HS-5 (cell line): ENCODE measurements around the gene SHANK1.
A peak's percentile ranks its signal among the peaks of the same experiment; 100 is the strongest.

Experiments
- DNase-seq: peaks from one replicate; pipeline ENCODE4 v3.0.0-alpha.2; 2012; ENCODE audit warnings: low read depth

Gene SHANK1

DNA sequence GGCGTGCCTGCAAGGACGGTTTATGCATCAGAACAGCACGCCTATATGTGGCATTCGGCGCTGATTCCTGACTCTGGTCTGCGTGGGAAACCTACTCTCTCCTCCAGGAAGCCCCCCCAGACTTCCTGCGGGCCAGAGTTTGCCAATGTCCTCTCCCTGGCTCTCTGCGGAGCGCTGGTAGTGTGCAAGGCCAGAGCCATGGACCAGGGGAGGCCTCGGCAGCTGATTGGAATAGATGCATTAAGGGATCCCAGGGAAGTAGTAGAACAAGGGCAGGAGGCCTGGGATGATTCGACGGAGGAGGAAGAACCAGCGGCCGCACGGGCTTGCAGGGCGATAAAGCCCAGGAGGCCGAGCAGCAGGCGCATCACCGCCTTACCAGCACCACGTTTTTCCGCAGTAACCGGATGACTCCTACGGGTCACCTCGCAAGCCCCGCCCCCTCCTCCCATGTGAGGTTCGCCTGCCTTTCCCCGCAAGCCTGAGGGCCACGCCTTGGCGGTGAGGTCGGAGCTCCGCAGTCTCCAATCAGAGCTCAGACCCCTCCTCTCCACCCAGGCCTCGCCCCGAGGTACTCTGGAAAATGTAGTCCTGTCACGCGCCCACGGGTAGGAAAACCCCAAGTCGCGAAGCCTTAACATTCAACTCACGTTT, 8.6 kb upstream of the SHANK1 start:
- no peak for DNase-seq

DNA sequence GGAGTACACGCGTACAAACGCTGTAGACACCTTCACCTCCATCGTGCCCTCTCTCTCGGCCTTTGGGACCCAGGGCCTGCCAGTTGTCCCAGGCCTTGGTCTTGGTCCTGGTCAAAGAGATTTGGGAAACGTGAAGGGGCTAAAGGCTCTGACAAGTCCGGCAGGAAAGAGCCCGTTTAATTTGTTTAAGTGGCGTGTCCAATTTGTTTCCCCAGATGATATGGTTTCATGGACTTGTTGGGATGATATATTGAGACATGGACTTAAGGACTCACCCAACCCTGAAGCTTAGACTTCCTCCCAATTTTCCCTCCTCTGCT, 6.3 kb upstream of the SHANK1 start:
- no peak for DNase-seq

DNA sequence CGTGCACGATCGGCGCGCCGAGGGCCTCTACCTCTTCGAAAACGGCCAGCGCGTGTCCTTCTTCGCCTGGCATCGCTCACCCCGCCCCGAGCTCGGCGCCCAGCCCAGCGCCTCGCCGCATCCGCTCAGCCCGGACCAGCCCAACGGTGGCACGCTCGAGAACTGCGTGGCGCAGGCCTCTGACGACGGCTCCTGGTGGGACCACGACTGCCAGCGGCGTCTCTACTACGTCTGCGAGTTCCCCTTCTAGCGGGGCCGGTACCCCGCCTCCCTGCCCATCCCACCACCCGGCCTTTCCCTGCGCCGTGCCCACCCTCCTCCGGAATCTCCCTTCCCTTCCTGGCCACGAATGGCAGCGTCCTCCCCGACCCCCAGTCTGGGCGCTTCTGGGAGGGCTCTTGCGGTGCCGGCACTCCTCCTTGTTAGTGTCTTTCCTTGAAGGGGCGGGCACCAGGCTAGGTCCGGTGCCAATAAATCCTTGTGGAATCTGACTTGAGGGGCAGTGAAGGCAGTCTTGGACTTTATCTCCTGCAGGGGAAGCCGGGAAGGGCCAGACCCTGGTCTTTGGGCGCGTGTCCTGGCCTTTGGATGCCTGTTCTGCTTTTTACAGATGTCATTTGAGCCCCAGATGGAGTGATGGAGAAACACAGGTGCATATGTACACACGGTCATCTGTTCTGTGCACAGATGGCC, 5.8 kb upstream of the SHANK1 start:
- no peak for DNase-seq

DNA sequence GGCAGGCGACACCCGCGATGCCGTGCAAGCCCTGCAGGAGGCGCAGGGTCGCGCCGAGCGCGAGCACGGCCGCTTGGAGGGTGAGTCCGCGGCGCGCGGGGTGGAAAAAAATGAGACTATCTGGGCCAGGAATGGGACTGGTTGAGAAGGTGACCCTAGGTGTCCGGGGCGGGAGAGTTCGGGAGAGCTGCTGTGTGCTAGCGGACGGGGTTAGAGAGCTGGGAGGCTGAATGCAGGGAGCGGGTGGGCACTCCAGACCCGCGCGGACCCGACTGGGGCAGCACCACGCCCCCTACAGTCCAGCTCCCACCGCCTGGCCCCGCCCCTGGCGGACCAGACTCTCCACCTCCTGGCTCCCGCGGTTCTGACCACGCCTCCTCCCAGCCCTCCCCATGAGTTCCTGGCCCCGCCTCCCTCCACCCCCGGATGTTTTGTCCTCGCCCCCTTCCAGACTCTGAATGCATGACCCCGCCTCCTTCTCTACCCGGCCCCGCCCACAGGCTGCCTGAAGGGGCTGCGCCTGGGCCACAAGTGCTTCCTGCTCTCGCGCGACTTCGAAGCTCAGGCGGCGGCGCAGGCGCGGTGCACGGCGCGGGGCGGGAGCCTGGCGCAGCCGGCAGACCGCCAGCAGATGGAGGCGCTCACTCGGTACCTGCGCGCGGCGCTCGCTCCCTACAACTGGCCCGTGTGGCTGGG, 5.1 kb upstream of the SHANK1 start:
- DNase-seq: peak; percentile 97

DNA sequence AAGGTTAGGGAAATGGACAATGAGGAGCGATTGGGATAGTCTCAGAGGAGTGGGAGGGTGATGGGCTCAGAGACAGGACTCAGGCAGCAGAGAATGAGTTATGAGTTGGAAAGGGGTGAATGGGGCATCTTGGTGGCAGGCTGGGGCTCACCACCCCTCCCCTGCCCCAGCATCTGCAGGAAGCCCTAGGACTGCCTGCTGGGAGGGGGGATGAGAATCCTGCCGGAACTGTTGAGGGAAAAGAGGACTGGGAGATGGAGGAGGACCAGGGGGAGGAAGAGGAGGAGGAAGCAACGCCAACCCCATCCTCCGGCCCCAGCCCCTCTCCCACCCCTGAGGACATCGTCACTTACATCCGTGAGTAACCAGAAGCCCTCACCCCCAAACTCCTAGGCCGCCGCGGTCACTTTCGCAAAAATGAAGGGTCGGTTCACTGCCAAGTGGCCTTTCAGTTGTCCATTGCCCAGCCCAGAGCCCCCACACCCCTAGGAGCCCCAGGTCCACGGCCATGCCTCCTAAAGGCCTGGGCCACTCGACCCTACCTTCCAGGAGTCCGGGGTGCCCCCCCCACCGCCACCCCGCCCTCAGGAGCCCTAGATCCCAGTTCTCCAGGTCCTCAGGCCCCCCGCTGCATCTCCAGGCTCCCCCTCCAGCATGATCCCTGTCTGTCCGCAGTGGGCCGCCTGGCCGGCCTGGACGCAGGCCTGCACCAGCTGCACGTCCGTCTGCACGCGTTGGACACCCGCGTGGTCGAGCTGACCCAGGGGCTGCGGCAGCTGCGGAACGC, 4.3 kb upstream of the SHANK1 start:
- DNase-seq: no peak

DNA sequence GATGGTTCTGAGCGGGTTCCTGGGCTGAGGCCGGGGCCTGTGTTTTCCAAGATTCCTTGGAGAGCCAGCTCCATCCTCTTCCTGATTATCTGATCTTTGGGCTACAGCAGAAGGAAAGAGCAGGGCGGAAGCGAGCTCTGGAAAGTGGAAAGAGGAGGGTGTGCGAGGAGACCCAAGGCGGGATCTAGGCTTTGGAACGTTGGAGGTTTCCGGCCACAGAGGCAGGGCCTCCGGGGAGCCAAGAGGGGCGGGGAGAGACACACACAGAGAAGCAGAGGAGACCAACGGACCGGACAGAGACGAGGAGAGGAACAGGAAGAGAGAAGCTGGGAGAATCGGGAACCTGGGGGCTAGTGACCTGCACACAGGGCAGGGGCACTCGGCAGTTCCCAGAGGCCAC, 3.5 kb upstream of the SHANK1 start, which contains the start of gene CLEC11A:
TSS of gene CLEC11A (plus strand) at position 296 of the 400 bp plus-strand sequence. CDS start 162 bp downstream, outside the sequence.
- DNase-seq: peak; percentile 64

DNA sequence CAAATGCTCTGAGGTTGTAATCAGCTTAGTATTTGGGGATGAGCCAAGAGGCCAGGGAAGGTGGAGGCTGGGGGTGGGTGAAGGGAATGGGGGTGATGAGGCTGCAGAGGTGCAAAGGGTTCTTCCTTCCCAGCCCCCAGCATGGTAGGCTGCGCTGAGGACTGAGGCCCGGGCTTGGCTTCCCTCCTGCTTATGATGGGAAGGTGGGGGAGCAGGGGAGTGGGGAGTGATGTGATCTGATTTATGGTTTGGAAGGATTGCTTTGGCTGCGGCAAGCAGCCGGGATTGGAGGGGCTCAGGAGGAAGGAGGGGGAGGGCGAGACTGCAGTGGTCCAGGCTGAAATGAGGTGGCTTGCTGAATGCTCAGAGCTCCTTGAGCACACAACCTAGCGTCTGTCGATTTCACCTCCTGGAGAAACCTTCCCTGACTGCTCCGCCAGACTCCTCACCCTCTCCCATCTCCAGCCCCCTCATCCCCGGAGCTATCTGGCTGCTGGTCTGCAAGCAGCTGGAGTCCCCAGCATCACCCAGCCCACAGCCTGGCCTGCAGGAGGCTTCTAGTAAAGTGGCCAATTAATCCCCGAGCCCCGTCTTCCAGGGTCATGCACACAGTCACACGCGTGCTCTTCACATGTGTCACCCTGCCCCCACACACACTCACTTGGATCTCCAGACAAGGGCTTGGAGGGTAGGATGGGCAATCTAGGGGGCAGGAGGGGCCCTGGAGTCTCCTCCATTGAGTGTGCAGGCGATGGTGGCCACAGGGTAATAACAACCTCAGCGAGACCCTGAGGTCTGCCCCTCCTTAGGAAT, 2.8 kb upstream of the SHANK1 start:
- no peak for DNase-seq

DNA sequence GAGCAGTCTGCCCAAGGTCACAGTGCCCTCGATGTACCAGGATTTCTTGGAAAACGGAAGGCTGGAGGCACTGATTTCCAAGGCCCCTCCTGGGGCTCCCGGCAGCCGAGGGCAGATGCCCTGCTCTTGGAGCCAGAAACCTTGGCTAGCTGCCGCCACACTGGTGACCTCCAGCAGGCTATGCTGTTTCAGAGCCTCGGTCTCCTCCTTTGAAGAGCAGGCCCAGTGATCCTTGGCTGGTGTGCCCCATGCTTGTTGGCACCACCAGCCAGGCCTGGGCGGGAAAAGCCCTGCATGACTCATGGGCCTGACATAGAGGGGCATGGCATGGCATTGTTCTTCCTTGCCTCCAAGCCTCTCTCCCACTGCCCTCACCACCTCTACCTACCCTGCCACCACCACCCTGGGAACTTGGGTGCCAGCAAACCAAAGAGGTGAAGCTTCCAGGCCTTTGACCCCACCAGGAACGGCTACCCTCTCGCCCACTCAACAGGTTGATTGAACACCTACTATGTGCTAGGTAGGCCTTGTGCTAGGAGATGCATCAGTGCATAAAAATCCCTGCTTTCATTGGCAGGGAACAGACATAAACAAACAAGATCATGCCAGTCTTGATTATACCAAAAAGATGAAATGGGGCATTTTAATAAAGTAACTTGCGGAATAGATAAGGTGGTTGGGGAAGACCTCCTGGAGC, 2.0 kb upstream of the SHANK1 start:
- DNase-seq: no peak

DNA sequence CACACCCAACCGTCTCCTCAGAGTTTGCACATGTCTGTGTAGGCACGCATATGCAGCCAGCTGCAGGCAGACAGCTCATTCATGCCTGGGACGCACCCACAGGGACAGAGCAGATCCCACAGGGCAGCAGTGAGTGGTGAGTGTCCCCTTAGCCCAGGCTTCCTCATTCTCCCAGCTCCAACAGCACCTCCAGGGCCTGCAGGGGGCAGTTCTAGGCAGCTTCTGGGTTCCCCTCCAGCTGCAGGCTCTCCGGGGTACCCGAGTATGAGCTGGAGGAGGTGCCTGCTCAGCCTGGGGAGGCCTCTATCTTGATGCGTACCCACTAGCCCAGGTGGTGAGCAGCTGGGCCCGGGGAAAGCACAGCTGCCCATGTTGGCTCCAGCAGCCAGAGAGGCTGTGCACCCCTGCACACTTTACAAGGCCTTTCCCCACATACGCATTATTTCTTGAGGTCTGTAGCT, 1.3 kb upstream of the SHANK1 start:
- peak; percentile 34 for DNase-seq

DNA sequence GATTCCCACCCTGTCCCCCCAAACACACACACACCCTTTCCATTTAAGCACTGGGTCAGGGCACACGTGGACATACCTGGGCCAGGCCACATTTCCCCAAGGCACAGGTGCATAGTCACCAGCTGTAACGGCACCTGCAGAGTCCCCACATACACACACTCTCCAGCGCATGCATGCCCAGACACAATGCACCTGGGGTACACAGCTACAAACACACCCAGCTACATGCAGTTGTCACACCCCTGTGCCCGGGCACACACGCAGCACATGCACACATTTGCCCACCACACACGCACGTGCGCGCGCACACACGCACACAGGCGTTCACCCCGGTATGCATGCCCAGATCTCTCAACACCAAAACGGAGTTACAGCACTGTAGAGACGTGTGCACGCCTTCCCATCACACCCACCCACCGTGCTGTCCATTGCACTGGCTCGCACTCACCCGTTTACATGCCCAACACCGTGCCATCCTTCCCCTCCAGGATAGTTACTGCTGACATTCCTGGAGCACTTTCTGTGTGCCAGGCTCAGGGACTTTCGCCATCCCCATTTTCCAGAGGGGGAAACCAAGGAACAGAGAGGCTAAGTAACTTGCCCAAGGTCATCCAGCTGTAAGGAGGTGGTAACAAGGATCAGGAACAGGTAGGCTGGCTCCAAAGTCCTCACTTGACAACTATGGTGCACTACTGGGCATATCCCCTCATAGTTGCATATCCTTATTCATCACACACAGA, 749 bp upstream of the SHANK1 start:
- no peak for DNase-seq

DNA sequence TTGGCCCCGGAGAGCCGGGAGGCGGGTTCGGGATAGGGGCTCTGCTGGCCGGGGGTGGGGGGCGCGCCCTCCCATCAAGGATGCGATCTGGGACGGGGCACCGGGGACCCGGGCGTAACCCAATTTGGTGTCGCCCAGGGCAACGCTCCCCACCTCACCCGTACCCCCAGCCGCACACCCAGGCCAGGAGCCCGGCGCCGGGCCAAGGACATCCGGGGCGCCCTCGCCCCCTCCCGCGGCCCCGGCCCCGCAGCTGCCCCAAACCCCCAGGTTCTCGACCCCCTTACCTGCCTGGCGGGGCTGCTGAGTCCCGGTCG, 525 bp downstream of the SHANK1 start:
- no peak for DNase-seq

DNA sequence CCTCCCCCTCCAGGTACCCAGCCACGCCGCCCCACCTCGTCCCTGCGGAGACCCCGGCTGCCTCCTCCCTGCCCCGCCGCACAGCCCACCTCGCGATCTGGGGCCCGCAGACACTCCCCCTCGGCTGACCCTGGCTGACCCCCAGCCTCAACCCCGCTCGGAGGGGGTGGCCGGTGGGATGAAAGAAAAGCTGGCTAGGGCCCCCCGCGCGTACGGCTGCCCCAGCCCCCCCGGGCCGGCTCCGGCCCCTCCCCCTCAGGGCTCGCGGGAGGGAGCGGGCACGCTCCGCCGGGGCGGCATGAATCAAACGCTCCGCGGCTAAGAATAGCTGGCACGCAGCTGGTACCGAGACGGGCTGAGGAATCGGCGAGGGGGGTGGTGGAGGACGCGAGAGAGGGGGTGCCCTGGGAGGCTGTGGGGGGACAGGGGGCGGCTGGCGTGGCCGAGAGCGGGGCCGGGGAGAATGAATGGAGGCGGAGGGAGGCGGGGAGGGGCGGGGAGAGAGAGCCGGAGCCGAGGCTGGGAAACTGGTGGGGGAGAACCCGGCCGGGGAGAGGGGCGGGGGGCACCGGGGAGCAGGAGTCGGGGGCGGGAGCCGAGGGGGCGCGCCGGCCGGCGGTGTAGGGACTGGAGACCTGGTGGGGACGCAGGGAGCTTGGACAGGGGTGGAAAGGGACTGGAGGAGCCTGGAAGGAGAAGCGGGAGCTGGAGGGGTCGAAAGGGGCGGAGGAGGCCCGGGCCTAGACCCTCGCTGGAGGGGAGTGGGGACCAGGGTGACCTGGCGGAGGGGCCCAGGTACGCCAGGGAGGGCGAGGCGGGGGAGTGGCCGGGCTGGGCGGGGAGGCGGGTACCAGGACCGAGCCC, 1.1 kb downstream of the SHANK1 start:
- no peak for DNase-seq

DNA sequence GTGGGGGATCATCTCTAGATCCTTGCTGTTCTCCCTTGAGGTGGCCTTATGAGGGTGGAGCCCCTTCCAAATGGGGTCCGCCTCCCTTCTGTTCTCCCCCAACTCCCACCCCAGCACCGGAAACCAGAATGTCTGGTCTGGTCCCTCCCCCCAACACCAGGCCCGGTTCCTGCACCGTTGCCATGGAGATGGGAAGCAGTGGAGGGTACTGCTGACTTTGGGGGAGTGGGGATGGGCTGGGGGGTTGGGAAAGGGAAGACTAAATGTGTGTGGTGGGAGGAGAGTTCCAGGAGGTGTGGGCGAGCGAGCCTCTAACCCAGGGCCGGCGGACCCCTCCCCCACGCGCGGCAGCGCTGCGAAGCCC, 1.7 kb downstream of the SHANK1 start:
- DNase-seq: no peak

DNA sequence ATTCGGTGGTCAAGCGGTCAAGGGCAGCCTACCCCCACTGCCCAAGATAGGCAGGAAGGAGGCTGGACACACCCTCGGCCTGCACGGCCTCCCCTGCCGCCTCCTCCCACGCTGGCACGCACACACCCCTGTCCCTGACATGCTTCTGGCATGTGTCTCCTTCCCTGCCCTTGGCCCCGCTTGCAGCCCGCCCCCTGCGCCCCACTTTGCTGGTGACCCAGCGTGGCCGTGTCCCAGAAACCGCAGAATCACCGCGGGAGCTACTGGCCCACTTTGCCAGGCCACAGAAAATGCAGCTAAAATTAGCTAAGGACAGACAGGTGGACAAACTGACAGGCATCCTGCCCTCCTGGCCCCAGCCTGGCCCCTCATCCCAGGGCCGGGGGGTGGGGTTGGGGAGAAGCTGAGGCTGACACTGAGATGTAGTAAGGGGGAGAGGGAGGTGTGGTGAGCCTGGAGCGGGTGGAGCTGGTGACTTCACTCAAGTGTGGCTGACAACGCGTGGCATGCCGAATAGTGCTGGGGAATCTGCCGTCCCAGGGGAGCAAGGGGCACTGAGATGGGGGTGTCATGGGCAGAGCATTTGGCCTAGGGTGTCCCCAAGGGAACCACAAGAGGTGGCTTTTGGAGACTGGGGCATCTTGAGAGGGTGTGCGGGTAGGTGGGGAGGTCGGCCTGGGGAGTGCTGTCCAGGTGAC, 2.4 kb downstream of the SHANK1 start:
- DNase-seq: no peak

DNA sequence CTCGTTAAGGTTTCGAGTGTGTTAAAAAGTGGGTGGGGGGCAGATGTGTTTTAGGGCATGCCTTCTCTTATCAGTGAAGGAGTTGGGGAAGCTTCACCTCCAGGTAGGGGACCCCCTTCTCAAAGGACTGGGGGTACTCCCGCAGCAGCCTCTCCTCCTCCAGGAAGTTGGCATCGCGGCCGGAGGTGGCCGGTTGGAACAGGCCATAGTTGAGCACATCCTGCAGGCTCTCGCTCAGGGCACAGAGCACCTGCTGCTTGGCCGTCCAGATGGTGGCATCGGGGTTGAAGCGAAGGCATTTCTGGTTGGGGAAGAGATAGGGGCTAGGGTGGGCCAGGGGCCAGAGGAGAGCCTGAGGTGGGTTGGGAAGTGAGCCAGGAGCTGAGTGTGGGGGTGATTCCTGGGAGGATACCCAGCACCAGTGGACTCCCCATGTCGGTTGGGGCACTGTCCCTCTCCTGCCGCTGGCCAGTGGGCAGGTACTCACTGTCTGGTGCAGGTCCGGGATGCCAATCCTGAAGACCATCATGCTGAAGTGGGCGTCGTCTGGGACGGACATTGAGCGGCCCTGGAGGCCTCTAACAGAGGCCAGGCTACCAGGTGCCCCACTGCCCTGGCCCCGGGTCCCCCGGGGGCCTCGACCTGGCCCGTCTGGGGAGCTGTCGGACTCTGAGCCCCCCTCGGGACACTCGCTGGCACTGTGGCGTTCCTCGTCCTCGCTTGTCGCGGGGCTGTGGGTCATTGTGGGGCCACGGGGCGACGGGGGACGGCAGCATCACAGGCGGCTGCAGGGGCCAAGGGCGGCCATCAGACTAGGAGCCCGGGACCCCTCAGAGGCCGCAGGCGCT, 3.2 kb downstream of the SHANK1 start:
- DNase-seq: no peak

DNA sequence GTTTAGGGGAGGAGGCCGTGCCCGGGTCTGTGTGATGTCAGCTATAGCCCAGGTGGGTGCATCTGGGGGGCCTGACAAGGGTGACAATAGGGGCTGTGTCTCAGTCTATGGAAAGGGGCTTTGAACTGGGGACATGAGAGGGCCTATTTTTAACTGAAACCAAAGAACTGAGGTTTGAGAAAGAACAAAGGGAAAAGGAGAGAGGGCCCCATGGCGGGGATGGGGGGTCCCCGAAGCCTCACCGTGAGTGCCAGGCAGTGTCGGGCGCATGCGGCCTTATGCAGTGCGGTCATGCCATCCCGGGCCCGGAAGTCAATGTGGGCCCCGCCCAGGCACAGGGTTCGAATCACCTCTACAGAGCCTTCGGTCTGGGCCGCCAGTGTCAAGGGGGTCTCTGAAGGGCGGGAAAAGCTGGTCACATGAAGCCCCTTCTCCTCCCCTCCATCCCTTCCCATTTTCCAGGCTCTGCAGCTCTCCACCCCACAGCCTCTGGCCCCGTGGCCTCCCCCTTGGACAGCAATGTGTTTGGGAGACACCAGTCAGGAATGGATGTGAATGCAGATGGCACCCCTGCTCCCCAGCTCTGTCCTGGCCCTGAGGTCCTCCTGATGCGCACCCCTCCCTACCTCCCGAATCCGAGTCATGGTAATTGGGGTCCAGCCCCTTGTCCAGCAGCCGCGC, 5.9 kb downstream of the SHANK1 start:
- DNase-seq: no peak

DNA sequence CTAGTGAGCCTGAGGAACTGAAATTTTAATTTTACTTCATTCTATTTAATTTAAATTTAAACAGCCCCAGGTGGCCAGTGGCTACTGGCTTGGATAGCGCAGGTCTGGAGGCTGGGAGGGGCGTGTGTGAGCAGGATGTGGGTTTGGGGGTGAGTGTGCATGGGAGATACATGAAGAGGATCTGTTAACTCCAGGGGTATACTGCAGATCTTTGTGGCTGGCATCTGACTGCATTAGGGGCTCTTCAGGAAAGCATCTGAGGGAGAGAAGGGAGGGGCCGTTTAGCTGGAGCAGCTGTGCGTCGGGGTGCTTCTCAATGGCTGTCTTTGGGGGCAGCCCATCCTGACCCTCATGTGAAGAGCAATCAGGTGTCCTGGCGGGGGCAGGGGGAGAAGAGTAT, 6.8 kb downstream of the SHANK1 start:
- no peak for DNase-seq
